MM.1S (cell line): ENCODE data around the gene POU2F2.
A peak's percentile ranks its signal among the peaks of the same experiment; 100 is the strongest.

ENCODE experiments used
- DNase-seq: peaks from one replicate; pipeline ENCODE4 v3.0.0-alpha.2; 2015
- H2AFZ ChIP-seq: fragments of 300-600 bp; sonication (generic); 2 replicates; pipeline ENCODE4 v1.6.0; 2016; ENCODE audit warnings: antibody characterized with exemption, low read length
- H3F3A ChIP-seq: fragments of 300-600 bp; sonication (generic); 2 replicates; pipeline ENCODE4 v1.6.1; 2016; ENCODE audit warnings: mild to moderate bottlenecking, antibody characterized with exemption, low read length, moderate library complexity, mixed read lengths; ENCODE audit not compliant: insufficient read depth
- H3K27ac ChIP-seq: fragments of 300-600 bp; sonication (generic); 2 replicates; pipeline ENCODE4 v1.5.1; 2016; ENCODE audit warnings: mild to moderate bottlenecking, low read length
- H3K27me3 ChIP-seq: fragments of 300-600 bp; sonication (generic); replicated peaks from 2 replicates; pipeline ENCODE4 v1.6.0; 2016; ENCODE audit warnings: low read length; ENCODE audit not compliant: insufficient read depth
- H3K36me3 ChIP-seq: fragments of 300-600 bp; sonication (generic); replicated peaks from 2 replicates; pipeline ENCODE4 v1.6.1; 2016; ENCODE audit warnings: mild to moderate bottlenecking, low read length, mixed read lengths; ENCODE audit not compliant: insufficient read depth
- H3K4me1 ChIP-seq: fragments of 300-600 bp; sonication (generic); 2 replicates; pipeline ENCODE4 v1.6.1; 2016; ENCODE audit warnings: low read length, mixed read lengths
- H3K4me2 ChIP-seq: fragments of 300-600 bp; sonication (generic); 2 replicates; pipeline ENCODE4 v1.6.0; 2016; ENCODE audit warnings: low read depth, low read length
- H3K4me3 ChIP-seq: fragments of 300-600 bp; sonication (generic); 2 replicates; pipeline ENCODE4 v1.5.1; 2016; ENCODE audit warnings: low read length, mixed read lengths
- H3K79me2 ChIP-seq: fragments of 300-600 bp; sonication (generic); 2 replicates; pipeline ENCODE4 v1.6.1; 2016; ENCODE audit warnings: mixed run types, low read length, mixed read lengths
- H3K9ac ChIP-seq: fragments of 300-600 bp; sonication (generic); 2 replicates; pipeline ENCODE4 v1.6.1; 2016; ENCODE audit warnings: low read length, mixed read lengths
- H3K9me2 ChIP-seq: fragments of 300-600 bp; sonication (generic); replicated peaks from 2 replicates; pipeline ENCODE4 v1.6.1; 2016; ENCODE audit warnings: mild to moderate bottlenecking, low read length, mixed read lengths; ENCODE audit not compliant: insufficient read depth
- H3K9me3 ChIP-seq: fragments of 300-600 bp; sonication (generic); replicated peaks from 2 replicates; pipeline ENCODE4 v1.6.1; 2016; ENCODE audit warnings: mild to moderate bottlenecking, low read length, mixed read lengths; ENCODE audit not compliant: insufficient read depth
- H4K20me1 ChIP-seq: fragments of 300-600 bp; sonication (generic); 2 replicates; pipeline ENCODE4 v1.6.1; 2016; ENCODE audit warnings: mild to moderate bottlenecking, low read length, moderate library complexity, mixed read lengths; ENCODE audit not compliant: insufficient read depth
- EZH2 ChIP-seq: fragments of 300-600 bp; sonication (generic); optimal IDR thresholded peaks from 2 replicates; pipeline ENCODE3; 2017; ENCODE audit warnings: low read depth, mild to moderate bottlenecking, antibody characterized with exemption, low read length, mixed read lengths
- EZH2phosphoT487 ChIP-seq: fragments of 300-600 bp; sonication (generic); IDR thresholded peaks from 2 replicates; pipeline ENCODE4 v1.6.1; 2018; ENCODE audit warnings: antibody characterized with exemption, low read length
- TF ChIP-seq, protein P1 (sequence below): fragments of 300-600 bp; sonication (generic); IDR thresholded peaks from 2 replicates; pipeline ENCODE4 v1.5.1; 2016; ENCODE audit warnings: antibody characterized with exemption, low read length, mixed read lengths

The POU2F2 gene

DNA sequence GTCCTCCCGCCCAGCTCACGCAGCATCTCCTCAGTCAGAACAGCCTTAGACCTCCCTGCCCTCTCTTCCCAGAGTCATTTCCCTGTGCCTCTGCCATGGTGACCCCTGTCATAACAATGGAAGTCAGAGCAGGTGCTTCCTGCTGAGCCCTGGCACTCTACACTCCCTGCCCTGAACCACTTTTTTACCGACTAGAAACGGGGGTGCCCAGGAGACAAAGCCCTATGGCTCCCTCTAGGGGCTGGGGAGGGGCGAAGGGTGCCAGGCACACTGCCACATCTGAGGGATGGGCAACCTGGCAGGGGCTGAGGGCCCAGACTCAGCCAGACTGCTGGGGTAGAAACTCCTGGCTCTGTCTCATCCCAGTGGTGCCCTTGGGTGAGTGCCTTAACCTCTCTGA, 39.9 kb downstream of the POU2F2 start:
- Histone ChIP-seq H3K4me1 (peaks cover 35% of the 10 kb centered on the region), H4K20me1 (no peaks in the 10 kb centered on the region), H2AFZ (no peak overlapping the region), H3K79me2 (no peaks in the 10 kb centered on the region), H3K9me2 (no peaks in the 10 kb centered on the region), H3K27me3 (no peaks in the 10 kb centered on the region), H3F3A (peaks cover 20% of the 10 kb centered on the region), H3K27ac (peak overlapping the region; percentile 81; the same call in 1 of the 2 replicates), H3K9me3 (no peaks in the 10 kb centered on the region), H3K4me3 (no peak overlapping the region), H3K9ac (no peak overlapping the region), H3K4me2 (peak overlapping the region; percentile 98; the same call in 1 of the 2 replicates), H3K36me3 (no peaks in the 10 kb centered on the region)
- TF ChIP-seq EZH2phosphoT487: no peak
- TF ChIP-seq, protein P1, sequence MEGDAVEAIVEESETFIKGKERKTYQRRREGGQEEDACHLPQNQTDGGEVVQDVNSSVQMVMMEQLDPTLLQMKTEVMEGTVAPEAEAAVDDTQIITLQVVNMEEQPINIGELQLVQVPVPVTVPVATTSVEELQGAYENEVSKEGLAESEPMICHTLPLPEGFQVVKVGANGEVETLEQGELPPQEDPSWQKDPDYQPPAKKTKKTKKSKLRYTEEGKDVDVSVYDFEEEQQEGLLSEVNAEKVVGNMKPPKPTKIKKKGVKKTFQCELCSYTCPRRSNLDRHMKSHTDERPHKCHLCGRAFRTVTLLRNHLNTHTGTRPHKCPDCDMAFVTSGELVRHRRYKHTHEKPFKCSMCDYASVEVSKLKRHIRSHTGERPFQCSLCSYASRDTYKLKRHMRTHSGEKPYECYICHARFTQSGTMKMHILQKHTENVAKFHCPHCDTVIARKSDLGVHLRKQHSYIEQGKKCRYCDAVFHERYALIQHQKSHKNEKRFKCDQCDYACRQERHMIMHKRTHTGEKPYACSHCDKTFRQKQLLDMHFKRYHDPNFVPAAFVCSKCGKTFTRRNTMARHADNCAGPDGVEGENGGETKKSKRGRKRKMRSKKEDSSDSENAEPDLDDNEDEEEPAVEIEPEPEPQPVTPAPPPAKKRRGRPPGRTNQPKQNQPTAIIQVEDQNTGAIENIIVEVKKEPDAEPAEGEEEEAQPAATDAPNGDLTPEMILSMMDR: peak; percentile 95
- peak; percentile 88 for DNase-seq

DNA sequence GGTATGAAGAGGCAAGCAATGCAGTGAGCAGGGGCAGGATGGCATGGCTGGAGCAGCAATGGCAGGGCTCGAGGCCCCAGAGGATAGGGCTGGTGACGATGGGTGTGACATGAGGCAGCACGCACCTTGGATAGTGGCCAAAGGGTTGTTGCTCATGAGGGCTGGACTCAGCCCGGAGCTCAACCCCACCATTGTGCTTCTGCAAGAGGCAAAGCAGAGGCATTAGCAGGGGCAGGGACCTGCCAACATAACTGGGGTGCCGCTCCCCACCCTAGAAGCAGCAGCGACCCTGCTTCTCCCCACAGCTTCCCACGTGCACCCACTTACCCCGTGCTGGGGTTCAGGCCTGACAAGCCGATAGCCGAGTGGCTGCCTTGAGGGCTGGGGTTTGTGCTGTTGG, 40.5 kb downstream of the POU2F2 start:
- peak overlapping the region; percentile 98 for H3K4me2 ChIP-seq
- 0 out of 2 replicates have a peak overlapping the region, but pooled peaks have one; percentile 58 for H3K9ac ChIP-seq
- no peaks in the 10 kb centered on the region for H3K36me3 ChIP-seq
- no peak for TF ChIP-seq EZH2
- TF ChIP-seq, protein P1: no peak
- H3K9me3 ChIP-seq: no peaks in the 10 kb centered on the region
- no peaks in the 10 kb centered on the region for H3K27me3 ChIP-seq
- H4K20me1 ChIP-seq: no peaks in the 10 kb centered on the region
- H3K4me3 ChIP-seq: peak overlapping the region; percentile 39
- peaks cover 20% of the 10 kb centered on the region for H3F3A ChIP-seq
- peak overlapping the region; percentile 81; the same call in 1 of the 2 replicates for H3K27ac ChIP-seq
- H3K79me2 ChIP-seq: no peaks in the 10 kb centered on the region
- DNase-seq: no peak
- H3K4me1 ChIP-seq: peaks cover 35% of the 10 kb centered on the region
- no peaks in the 10 kb centered on the region for H3K9me2 ChIP-seq
- H2AFZ ChIP-seq: no peak overlapping the region

DNA sequence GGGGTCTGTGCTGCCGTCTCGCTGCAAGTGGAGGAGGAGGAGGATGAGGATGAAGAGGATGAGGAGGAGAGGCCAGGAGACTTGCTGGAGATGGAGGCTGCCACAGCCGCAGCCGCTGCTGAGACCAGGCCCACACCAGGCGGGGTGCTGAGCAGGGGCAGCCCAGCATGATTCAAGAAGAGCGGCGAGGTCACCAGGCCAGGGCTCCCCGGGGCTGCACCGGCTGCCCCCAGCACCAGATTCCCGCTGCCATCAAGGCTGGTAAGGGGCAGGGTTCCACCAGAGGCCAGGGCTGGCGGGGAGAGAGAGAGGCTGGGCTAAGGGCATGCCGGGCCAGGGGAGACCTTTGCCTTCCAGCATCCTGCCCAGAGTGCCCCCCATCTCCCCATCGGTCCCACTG, 40.9 kb downstream of the POU2F2 start:
- H4K20me1 ChIP-seq: no peaks in the 10 kb centered on the region
- peak overlapping the region; percentile 98 for H3K4me2 ChIP-seq

More for the DNA sequence above, 40.9 kb downstream of the POU2F2 start:
- no peaks in the 10 kb centered on the region for H3K79me2 ChIP-seq
- H3K27ac ChIP-seq: peak overlapping the region; percentile 81; the same call in 1 of the 2 replicates
- no peaks in the 10 kb centered on the region for H3K9me2 ChIP-seq
- H3K4me1 ChIP-seq: peaks cover 35% of the 10 kb centered on the region
- peak overlapping the region; percentile 58; the same call in 1 of the 2 replicates for H3K9ac ChIP-seq
- H3K27me3 ChIP-seq: no peaks in the 10 kb centered on the region
- H3K9me3 ChIP-seq: no peaks in the 10 kb centered on the region
- peak overlapping the region; percentile 39 for H3K4me3 ChIP-seq
- DNase-seq: no peak
- H3F3A ChIP-seq: peaks cover 20% of the 10 kb centered on the region
- H2AFZ ChIP-seq: 0 out of 2 replicates have a peak overlapping the region, but pooled peaks have one; percentile 45
- no peaks in the 10 kb centered on the region for H3K36me3 ChIP-seq
- TF ChIP-seq EZH2phosphoT487 (no peak), EZH2 (no peak)
- TF ChIP-seq, protein P1: no peak
